Measurements from ENCODE around the gene DIS3L2. TPM values are rescaled to one million over a fixed set of nuclear protein-coding genes. Genes with fewer than 3 reads are reported as not detected.

DIS3L2 gene
- total and polyA plus RNA-seq, 2 of the 8 experiments (the other 6 are each of a cell fraction or from before 2014, with no cell fraction given): 11.5 to 21.6 TPM

DNA sequence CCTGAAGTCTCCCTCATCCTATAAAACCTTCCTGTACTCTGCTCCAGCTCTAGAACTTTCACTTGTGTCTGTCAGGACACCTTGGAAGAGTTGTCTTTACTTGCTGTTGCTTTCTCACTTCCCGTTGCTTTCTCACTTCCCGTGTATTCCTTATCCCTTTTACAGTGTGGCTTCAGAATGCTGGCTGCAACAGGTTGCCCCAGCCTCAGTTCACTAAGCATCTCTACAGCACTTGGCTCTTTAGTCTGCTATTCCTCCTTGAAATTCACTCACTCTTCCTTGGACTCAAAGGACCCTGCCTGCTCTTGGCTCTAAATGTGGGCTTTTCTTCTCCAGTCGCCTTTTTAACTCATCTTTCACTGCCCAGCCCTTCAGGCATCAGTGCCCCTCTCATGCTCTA lies 254.5 kb downstream of the DIS3L2 start (continued):
- no peak for TF ChIP-seq RBBP5 (IDR thresholded peaks at IDR 0.05; ENCODE audit: borderline replicate concordance, low read depth, low read length)
- TF ChIP-seq JUN (IDR thresholded peaks at IDR 0.05; ENCODE audit: low read depth, low read length): no peak

Data from H1 (cell line).